Superior temporal gyrus (tissue), 1 donor: Measurements from ENCODE around the gene SLITRK3.
A peak's percentile ranks its signal among the peaks of the same experiment; 100 is the strongest.

Experiments
- DNase-seq: peaks from one replicate; pipeline ENCODE4 v3.0.0-alpha.2; 2016; ENCODE audit errors: extremely low spot score

Gene SLITRK3, protein sequence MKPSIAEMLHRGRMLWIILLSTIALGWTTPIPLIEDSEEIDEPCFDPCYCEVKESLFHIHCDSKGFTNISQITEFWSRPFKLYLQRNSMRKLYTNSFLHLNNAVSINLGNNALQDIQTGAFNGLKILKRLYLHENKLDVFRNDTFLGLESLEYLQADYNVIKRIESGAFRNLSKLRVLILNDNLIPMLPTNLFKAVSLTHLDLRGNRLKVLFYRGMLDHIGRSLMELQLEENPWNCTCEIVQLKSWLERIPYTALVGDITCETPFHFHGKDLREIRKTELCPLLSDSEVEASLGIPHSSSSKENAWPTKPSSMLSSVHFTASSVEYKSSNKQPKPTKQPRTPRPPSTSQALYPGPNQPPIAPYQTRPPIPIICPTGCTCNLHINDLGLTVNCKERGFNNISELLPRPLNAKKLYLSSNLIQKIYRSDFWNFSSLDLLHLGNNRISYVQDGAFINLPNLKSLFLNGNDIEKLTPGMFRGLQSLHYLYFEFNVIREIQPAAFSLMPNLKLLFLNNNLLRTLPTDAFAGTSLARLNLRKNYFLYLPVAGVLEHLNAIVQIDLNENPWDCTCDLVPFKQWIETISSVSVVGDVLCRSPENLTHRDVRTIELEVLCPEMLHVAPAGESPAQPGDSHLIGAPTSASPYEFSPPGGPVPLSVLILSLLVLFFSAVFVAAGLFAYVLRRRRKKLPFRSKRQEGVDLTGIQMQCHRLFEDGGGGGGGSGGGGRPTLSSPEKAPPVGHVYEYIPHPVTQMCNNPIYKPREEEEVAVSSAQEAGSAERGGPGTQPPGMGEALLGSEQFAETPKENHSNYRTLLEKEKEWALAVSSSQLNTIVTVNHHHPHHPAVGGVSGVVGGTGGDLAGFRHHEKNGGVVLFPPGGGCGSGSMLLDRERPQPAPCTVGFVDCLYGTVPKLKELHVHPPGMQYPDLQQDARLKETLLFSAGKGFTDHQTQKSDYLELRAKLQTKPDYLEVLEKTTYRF

DNA sequence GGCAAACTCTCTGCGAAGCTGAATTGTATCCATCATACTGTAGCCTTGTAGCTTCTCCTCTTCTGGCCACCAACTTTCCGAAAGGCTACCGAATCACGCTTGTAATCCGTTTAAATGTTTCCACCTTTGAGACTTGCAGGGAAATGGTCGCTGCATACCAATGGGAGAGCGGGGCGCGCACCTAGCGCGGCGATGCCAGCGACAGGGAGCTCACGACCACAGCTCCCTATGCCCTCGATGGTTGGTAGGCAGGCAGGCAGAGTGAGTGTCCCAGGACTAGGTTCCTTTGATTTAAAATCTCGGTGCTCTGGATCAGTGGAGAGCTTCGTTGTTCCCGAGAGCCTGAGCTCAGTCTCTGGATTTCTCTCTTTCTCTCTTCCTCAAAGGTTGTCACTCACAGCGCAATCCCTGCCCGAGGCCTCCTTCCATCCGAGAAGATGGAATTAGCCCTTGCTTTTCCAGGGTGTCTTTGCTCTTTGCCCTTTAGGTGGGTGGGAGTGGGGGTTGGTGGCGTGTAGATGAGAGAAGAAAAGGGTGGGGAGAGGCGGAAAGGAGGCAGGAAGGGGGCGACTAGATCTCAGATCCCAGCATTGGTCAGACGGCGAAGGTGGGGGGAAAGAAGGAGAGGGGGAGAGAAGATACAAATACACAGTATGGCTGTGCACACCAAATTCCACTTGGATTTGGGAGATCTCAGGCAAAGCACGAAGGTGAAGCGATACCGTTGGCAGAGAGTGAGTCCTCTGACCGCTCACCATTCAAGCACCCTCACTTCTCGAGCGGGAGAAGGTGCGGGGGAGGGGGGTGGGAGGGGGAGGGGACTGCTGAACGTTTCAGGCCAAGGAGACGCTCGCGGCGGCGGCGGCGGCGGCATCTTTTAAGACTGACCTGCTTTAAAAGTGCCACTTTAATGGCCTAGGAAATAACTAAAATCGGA lies at the start of gene SLITRK3:
SLITRK3 (minus strand) TSS at position 745 of the 937 bp plus-strand sequence. CDS start 5,554 bp downstream, outside the sequence.
- no peak for DNase-seq

DNA sequence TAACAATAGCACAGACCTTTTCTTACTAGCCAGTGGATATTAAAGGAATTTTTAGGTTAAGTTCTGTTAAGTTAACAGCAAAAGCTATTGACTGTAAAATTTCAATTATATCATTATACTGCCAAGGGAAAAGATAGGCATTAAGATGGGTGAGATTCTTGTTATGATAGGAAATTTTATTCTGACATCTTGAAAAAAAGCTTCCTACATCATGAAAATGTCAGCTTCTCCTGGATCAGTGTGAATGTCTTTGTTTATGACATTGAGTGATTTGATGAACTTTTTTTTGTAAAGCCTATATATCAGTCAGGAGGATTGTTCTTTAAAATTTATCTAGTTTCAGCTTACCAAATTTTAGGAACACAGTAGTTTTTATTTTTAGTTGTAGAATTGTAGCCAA lies 47.4 kb upstream of the SLITRK3 start:
- no peak for DNase-seq

DNA sequence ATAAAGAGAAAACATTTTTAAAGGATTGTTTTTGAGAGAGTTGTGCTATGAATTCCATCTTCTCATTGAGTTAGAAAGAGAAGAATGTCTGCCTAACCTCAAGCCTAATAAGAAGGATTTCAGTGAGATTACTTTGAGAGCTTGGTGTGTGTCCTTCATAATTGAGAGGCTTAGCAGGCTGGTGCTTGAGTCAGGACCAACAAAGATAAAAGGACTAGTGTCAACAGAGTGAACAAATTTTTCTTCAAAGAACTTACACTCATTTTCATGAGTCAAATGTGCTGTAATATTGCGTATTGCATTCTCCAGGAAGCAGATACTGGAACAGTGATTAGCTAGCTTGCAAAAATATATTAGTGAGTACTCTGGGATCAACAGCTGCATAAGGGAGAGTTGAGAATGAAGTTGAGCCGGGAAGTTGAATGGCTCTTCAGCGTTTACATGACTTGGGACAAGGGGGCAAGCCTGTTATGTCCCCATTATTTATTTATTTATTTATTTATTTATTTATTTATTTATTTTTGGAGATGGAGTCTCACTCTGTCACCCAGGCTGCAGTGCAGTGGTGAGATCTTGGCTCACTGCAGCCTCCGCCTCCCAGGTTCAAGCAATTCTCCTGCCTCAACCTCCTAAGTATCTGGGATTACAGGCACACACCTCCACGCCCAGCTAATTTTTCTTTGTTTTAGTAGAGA lies 37.5 kb upstream of the SLITRK3 start:
- no peak for DNase-seq

DNA sequence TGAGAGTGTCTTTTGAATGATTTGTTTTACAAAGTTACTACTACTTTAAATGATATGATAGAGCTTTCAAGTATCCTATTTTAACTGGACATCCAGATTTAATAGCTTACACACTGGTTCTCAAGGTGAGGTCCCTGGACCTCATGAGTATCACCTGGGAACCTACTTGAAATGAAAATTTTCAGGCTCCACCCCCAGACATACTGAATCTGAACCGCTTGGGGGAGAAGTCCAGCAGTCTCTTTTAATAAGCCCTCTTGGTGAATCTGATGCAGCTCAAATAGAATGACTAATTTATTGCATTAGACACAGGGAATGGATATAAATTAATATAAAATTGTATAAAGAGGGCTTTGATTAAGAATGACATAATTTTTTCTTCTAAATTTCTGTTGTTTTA lies 29.4 kb upstream of the SLITRK3 start:
- no peak for DNase-seq

DNA sequence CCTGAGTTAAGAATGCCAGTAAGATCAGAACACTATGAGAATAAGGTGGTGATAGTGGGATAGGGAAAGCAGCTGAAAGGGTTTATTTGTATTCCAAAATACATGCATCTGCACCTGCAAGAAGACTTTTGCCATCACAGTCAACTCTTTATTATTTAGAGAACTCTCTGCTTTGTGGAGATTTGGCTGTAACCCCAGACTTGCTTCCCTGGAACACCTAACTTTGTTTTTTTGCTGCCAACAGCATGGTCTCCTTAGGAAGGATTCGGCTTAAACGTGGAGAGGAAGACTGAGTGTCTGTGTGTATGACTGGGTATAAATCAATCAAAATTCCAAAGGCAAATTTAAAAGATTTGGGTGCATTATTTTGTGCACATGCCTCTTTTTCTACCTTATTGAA lies 21.6 kb upstream of the SLITRK3 start:
- no peak for DNase-seq

DNA sequence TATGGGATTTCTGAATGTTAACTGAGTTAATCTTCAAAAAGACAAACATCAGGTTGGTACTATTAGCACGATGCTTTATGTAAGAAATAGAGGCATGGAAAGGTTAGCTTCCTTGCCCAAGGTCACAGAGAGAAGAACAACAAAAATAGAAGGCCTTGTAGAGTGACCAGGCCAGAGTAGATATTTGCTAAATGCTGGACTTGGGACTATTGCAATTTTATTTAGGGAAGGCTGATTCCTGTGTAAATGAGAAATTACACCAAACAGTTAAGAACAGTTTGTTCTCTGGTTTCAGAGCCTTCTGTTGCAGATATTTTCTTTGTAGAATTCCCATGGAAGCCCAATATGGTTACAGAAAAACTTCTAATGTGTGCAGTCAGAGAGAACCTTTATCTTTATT lies 16.4 kb upstream of the SLITRK3 start:
- DNase-seq: peak; percentile 41

DNA sequence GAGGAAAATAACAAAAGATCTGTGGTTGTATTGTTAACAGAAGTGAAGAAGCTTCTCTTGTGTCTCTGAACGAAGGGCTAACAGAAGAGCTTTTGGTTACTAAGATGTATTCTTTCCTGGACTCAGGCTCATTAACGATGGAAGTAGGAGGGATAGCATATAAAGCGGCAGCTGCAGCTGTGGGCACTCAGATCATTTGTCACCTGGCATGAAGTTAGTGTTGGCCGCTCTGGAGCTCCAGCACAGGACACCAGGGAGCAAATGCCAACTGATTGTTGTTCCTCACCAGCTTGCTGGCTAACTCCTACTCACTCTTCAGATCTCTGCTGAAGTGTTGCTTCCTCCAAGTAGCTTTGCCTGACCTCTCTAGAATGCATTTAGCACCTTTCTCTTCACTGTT lies 15.5 kb upstream of the SLITRK3 start:
- DNase-seq: no peak

DNA sequence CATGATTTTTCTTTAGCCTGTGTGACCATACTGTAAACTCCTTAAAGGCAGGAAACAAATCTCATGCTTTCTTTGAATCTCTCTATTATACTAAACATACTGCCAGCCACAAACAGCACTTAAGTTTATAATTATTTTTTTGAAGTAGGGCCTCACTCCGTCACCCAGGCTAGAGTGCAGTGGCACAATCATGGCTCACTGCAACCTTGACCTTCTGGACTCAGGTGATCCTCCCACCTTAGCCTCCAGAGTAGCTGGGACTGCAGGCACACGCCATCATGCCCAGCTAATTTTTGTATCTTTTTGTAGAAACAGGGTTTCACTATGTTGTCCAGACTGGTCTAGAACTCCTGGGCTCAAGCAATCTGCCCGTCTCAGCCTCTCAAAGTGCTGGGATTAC lies 14.5 kb upstream of the SLITRK3 start:
- no peak for DNase-seq

DNA sequence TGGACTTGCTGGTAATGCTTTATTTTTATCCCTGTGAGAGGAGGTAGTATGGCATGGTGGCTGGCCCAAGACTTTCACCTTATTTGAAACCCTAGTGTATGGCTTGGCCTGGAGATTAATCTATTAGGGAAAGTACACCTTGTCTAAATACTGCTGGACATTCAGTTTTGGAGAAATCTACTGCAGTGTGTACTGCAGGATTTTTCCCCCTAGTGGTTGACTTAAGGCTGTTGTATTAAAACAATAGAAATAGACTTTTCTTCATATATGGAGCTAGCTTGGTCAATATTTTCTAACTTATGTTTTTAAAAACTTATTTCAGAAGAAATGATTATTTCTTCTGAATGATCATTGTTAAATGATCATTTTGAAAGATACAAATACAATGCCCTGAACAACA lies 13.9 kb upstream of the SLITRK3 start:
- DNase-seq: no peak

DNA sequence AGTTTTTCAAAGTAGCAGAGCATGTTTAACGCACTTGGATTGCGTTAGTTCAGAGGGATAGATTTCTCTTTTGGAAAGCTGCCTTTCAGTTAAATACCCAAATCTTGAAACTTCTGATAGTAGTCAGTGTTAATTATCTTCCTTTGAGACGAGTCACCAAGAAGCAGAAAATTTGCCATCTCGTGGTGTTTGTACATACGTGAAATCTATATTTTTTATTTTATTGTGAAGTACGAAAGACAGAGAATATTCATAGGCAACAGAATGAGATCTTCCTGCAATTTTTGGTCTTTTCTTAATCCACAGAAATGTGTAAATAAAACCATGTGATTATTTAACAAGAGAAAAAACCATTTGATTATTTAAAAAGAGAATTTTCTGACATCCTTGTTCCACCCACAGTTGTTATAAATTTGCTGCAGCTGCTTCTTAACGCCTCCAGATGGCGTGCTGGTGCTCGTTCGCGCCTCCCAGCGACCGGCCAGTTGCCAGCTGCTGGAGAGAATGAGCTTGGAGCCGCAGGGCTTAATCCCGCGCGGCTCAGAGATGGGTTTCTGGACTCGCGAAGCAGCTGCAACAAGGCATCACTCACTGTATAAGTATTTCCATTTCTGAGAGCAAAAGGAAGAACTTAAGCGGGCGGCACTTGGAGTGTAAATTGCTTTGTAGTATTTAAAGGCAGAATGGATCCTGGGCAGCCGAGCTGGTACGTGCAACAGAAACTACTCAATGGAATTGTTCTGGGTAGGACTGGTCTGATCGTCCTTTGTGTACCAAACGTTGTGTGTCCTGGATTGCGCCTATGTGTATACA lies 10.5 kb upstream of the SLITRK3 start:
- peak; percentile 90 for DNase-seq

DNA sequence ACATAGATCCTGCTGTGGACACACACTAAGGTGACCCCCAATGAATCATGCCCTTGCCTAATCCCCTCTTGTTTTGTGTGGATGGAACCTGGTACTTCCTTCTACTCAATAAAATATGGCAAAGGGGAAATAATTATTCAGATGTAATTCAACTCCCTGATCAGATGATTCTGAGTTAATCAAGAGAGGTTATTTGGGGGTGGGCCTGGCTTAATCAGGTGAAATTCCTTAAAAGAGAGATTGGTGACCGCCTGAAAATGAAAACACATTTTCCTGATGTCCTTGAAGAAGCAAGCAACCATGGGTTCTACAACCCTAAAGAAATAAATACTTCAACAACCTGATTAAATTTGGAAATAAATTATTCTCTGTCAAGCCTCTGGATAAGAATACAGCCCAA lies 8.3 kb upstream of the SLITRK3 start:
- no peak for DNase-seq

DNA sequence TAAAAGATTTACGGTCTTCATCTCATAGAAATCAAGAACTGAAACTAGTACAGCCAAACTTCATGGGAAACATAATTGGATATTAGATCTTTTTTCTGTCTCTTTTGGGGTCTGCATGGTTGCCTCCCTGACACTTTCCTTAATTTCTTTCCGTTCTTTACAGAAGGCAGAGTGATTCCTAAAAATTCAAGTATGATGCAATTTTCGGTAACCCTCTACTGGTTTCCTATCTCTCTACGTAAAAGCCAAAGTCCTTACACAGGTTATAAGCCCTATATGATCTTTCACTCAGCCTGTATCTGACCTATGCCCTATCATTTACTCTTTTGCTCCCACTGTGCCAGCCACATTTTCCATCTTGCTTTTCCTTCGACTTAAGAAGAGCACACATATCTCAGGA lies 6.8 kb upstream of the SLITRK3 start:
- no peak for DNase-seq

DNA sequence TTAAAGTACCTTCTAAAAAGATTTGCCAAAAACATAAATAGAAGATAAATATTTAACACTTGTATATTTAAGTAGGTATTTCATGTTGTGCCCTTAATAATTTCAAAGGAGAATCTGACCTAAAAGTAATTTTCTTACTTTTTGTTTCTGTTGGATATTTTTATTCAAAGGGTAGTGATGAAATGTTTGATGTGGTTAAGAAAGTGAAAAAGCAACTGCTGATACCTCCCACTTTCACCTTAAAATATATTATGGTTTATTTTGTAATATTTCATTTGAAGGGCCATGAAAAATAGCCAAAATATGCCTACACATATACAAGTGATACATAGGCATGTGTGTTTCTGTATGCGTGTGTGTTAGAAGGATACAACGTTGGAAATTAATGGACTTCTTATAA lies 5.8 kb upstream of the SLITRK3 start:
- DNase-seq: no peak

DNA sequence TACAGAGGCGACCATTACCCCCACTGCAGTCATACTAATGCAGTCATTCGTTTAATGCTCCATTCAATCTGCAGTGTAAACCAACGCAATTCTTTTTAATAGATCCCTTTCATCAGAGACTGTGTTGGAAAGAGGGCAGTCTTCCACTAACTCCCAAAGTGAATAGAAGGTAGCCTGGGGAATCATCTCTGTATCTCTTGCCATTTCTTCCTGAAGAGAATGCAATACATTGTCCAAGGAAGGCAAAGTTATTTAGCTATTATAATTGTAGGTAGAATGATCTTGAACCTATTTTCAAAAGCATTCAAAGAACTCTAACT lies 1.3 kb upstream of the SLITRK3 start:
- no peak for DNase-seq

DNA sequence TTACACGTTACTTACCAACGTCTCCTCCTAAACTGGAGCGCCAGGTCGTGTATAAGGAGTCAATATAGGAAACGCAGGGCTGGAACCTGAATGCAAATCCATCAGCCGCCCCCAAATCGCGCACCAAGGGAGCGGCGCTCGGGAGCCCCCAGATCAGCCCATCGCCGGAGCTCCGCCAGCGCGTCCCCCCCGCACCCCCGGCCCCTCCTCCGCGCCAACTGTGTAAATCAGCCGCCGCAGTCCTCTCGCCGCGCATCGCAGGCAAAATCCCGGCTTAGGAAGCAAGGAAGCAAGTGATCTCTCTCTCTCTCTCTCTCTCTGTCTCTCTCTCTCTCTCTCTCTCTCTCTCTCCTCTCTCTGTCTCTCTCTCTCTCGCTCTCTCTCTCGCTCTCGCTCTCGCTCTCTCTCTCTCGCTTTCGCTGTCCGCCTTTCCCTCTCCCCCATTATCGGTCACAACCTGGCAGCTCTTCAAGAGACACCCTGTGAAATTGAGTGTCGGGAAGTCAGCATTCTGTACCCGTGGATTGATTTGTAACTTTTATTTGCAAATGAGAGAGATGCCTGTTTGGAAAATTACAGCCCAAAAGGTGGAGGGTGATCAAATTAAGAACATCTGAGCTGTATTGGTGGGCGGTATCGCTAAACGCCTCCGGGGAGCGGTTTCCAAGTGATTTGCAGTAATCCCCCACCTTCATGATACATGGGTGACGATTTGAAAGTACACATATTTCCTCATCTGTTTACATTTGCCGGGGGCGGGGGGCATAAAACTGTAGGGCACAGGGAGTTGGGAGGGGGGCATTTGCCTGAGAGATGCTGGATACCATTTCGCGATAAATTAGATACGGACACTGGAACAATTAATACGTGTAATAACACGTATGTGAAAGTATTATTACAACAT lies 645 bp upstream of the SLITRK3 start:
- no peak for DNase-seq

DNA sequence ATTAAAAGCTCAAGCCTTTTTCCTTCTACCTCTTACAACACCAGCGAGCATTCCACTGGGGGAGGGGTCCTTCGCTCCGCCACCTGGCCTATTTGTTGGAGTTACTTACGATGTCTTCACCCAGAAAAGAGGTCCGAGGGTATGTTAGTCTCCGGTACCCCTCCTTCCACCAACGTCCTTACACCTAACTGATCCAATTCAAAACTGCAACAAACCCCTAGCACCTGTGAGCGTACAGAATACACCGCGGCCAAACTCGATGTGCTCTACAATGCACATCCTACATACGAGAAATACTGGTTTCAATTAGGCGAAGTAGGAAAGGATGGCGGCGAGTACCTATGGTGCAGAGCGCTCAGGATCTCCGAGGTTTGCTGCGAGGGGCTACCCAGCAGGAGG lies 944 bp downstream of the SLITRK3 start:
- DNase-seq: no peak

DNA sequence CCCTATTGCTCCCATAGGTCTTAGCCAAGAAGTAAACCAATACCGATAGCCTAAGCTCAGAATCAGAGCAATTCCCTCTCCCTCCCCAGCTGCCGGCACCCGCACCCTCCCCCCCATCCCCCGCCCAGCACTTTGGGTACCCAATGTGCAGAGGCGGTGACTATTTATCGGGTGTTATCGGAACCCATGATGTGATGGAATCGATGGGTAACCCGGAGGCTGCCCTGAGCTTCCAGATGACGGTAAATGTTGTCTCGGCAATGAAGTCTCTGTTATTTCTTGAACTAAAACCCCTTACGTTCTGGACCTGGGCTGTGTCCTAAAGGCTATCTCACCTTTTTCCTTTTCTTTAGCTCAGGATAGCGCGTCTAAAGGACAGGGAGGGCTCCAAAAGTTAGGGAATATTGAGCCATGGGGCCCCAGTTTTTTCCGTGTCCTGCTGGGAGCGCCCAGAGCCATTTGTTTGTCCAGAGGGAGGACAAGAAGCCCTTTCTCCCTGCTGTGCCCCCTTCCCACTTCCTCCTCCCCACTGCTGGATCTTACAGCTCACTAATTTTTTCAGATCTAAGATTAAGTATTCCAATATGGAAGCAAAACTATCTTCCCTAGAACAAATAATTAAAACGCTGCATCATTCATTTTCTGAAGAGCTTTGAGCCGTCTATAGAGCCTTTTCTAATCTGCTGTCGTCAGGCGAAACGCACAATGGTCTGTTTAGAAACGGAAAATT lies 1.5 kb downstream of the SLITRK3 start:
- DNase-seq: no peak

DNA sequence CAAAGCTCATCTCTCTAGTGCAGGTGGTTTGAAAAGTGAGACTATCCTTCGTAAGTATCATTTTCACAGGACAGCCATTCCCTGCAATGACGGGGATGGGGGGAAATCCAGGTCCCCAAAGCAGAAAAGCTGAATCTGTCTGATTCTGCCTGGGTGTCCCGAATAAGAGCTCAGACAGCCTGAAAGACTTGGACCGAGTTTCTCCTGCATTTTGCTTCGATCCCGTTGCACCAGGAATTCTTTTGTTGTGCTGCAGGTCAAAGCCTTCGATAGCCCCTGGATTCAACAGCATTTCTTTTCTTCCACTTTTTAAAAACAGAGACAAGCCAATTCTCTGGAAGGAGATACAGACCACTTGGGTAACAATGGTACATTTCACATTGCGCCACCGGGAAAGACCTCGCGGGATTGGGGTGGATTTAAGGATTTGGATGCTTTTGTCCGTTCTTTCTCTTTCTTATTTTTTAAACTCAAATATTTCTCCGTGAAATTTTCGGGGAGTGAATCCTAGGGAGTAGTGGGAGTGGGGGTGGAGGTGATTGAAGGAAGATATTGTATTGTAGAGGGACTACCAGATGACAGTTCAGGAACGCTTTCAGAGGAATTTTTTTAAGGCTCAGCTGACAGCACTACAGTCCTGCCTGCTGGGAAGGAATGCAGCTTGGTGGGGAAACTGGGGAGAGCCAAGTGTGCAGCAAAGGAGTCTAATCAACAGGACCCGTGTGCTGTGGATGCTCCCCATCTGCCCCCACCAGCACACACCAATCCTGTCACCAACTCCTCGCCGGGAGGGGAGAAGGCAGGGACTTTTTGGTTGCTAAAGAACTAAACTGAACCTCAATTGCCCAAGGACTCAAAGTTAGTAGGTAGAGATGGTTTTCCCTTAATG lies 2.6 kb downstream of the SLITRK3 start:
- no peak for DNase-seq
